Measurements from ENCODE around the gene EPB41L4B. TPM values are rescaled to one million over a fixed set of nuclear protein-coding genes. Genes with fewer than 3 reads are reported as not detected.

EPB41L4B gene
- total RNA-seq, 1 experiment from 2014 or later, result 8.1 TPM

DNA sequence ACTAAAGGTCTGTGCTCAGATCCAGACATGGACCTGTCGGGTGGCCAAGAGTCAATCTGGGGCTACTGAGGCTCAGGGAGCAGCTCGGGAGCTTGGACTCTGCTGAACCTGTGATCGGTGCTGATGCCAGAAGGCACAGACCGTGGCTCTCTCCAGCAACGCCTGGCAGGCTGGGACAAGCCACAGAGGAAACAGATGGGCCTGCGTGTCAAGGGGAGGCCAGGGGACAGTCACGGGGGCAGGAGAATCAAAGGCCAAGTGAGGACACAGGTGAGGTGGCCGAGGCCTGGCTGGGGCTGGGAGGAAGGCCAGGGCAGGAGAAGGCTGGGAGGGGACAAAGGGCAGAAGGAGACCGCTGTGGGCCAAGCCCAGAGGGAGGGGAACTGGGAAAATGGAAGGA lies 43.4 kb downstream of the EPB41L4B start:
- intact Hi-C loops (cut with micrococcal nuclease), result no loop called here
- H3K9me3 ChIP-seq (ENCODE audit: control insufficient read depth in 1 of 2, insufficient read depth in 1 of 2, low read depth in 1 of 2, low read length in 2 of 2), result no peaks in the 10 kb centered on the region
- POLR2A ChIA-PET, result no interaction called here
- DNase-seq (ENCODE audit: low read depth, low spot score) (no peak), ATAC-seq (no peak)
- H3K4me3 ChIP-seq (replicated peaks in 1 of 2; ENCODE audit: low read depth in 1 of 2, low read length in 2 of 2), result no peak overlapping the region
- no peaks in the 10 kb centered on the region for H4K20me1 ChIP-seq (ENCODE audit: insufficient read depth)
- no peaks in the 10 kb centered on the region for H3K36me3 ChIP-seq (ENCODE audit: control insufficient read depth in 1 of 2, insufficient read depth in 2 of 2, low read length in 2 of 2)
- 0 out of 2 replicates have a peak, but pooled peaks cover 8% of the 10 kb centered on the region for H3K79me2 ChIP-seq (ENCODE audit: insufficient read depth, low read length)
- H3K27me3 ChIP-seq (ENCODE audit: insufficient read depth, low read length), result no peaks in the 10 kb centered on the region
- H3K9me2 ChIP-seq (ENCODE audit: insufficient read depth), result no peaks in the 10 kb centered on the region
- no peak overlapping the region for H2AFZ ChIP-seq (ENCODE audit: low read depth, low read length, poor library complexity, severe bottlenecking)
- H3K27ac ChIP-seq (ENCODE audit: low read depth, low read length), result no peak overlapping the region
- TF ChIP-seq, protein P1, sequence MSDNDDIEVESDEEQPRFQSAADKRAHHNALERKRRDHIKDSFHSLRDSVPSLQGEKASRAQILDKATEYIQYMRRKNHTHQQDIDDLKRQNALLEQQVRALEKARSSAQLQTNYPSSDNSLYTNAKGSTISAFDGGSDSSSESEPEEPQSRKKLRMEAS (IDR thresholded peaks at IDR 0.05), result no peak
- TF ChIP-seq ZNF274 (IDR thresholded peaks at IDR 0.05; ENCODE audit: low read depth, low read length), result no peak
- TF ChIP-seq TCF7L2 (IDR thresholded peaks at IDR 0.05; ENCODE audit: borderline replicate concordance, extremely low read depth, insufficient read depth, insufficient read length), result no peak
- H3K4me1 ChIP-seq (ENCODE audit: control insufficient read depth in 1 of 2, insufficient read depth in 2 of 2, low read length in 2 of 2), result no peaks in the 10 kb centered on the region
- no peak overlapping the region for H3K9ac ChIP-seq (ENCODE audit: low read length)
- RAD21 ChIA-PET (ENCODE audit: low non-redundant PET in 1 of 2, low total read pairs in 2 of 2, uncharacterized antibody in 2 of 2, unreplicated experiment in 2 of 2), result no interaction called here
- CTCF ChIA-PET, result no interaction called here
- BruUV-seq (replicated peaks), result no TSS peak
- H3K4me2 ChIP-seq (ENCODE audit: low read length), result no peak overlapping the region

DNA sequence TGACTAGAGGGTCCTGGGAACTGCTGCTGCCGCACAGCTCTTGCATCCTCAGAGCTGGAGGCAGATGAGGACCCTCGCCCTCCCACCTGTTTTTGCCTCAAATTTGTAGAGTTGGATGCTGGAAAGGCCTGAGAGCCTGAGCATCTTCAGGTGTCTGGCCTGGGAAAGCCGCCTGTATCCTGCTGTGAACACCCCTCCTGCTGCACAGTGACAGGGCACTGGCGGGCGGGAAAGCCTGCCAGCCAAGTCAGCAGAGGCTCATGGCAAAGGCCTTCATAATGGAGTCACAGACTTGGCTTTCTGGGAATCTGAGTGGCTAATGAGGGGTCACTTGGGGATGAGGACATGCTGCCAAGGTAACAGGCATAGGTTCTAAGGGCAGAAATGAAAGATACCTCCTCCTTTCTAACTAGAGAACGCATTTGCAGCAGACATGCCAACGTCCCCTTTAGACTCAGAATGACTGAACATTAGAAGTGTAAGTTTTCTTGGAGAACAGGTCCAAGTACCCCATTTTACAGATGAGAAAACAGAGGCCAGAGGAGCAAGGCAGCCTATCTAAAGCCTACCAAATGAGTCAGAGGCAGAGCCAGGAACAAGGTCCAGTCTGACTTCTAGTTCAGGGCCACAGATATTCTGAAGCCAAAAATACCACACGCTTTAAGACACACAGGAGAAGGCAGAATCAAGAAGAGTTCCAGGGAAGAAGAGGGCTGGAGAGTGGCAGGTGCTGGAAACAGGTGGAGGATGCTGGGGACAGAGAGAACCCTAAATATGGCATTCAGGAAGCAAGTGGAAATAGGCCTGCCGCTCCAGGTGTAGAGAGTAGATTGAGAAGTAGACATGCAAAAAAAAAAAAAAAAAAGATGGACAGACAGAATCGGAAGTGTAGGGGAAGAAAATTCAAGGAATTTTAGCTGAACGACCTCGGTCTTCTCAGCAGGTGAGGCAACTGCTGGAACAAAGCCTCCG lies 44.1 kb downstream of the EPB41L4B start:
- no peaks in the 10 kb centered on the region for H4K20me1 ChIP-seq (ENCODE audit: insufficient read depth)
- H3K9me3 ChIP-seq (ENCODE audit: control insufficient read depth in 1 of 2, insufficient read depth in 1 of 2, low read depth in 1 of 2, low read length in 2 of 2), result no peaks in the 10 kb centered on the region
- CTCF ChIA-PET, result no interaction called here
- H3K4me1 ChIP-seq (ENCODE audit: control insufficient read depth in 1 of 2, insufficient read depth in 2 of 2, low read length in 2 of 2), result no peaks in the 10 kb centered on the region
- no peak for TF ChIP-seq YY1 (IDR thresholded peaks at IDR 0.05; ENCODE audit: extremely low read depth, insufficient replicate concordance, low read depth, low read length)
- TF ChIP-seq POLR2A (IDR thresholded peaks at IDR 0.05; ENCODE audit: borderline replicate concordance, extremely low read depth, insufficient read depth, insufficient read length), result no peak
- TF ChIP-seq ZFX (IDR thresholded peaks at IDR 0.05), result no peak
- no peak for TF ChIP-seq SIN3A (IDR thresholded peaks at IDR 0.05; ENCODE audit: low read depth)
- TF ChIP-seq JUND (IDR thresholded peaks at IDR 0.05), result no peak
- TF ChIP-seq ZNF274 (IDR thresholded peaks at IDR 0.05; ENCODE audit: low read depth, low read length), result no peak
- no peak for TF ChIP-seq SRF (IDR thresholded peaks at IDR 0.05; ENCODE audit: low read depth)
- TF ChIP-seq SP1 (IDR thresholded peaks at IDR 0.05; ENCODE audit: low read depth), result no peak
- TF ChIP-seq TCF7L2 (IDR thresholded peaks at IDR 0.05; ENCODE audit: borderline replicate concordance, extremely low read depth, insufficient read depth, insufficient read length), result no peak
- TF ChIP-seq, protein P2, sequence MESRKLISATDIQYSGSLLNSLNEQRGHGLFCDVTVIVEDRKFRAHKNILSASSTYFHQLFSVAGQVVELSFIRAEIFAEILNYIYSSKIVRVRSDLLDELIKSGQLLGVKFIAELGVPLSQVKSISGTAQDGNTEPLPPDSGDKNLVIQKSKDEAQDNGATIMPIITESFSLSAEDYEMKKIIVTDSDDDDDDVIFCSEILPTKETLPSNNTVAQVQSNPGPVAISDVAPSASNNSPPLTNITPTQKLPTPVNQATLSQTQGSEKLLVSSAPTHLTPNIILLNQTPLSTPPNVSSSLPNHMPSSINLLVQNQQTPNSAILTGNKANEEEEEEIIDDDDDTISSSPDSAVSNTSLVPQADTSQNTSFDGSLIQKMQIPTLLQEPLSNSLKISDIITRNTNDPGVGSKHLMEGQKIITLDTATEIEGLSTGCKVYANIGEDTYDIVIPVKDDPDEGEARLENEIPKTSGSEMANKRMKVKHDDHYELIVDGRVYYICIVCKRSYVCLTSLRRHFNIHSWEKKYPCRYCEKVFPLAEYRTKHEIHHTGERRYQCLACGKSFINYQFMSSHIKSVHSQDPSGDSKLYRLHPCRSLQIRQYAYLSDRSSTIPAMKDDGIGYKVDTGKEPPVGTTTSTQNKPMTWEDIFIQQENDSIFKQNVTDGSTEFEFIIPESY (IDR thresholded peaks at IDR 0.05; ENCODE audit: extremely low read depth, insufficient replicate concordance, low read length), result no peak
- no peak for TF ChIP-seq EZH2 (IDR thresholded peaks at IDR 0.05)
- TF ChIP-seq FOSL1 (IDR thresholded peaks at IDR 0.05; ENCODE audit: low read depth), result no peak
- no peak for TF ChIP-seq EZH2phosphoT487 (IDR thresholded peaks at IDR 0.05; ENCODE audit: borderline replicate concordance)
- no peak for TF ChIP-seq CBX3 (IDR thresholded peaks at IDR 0.05; ENCODE audit: low read depth)
- TF ChIP-seq, protein P3, sequence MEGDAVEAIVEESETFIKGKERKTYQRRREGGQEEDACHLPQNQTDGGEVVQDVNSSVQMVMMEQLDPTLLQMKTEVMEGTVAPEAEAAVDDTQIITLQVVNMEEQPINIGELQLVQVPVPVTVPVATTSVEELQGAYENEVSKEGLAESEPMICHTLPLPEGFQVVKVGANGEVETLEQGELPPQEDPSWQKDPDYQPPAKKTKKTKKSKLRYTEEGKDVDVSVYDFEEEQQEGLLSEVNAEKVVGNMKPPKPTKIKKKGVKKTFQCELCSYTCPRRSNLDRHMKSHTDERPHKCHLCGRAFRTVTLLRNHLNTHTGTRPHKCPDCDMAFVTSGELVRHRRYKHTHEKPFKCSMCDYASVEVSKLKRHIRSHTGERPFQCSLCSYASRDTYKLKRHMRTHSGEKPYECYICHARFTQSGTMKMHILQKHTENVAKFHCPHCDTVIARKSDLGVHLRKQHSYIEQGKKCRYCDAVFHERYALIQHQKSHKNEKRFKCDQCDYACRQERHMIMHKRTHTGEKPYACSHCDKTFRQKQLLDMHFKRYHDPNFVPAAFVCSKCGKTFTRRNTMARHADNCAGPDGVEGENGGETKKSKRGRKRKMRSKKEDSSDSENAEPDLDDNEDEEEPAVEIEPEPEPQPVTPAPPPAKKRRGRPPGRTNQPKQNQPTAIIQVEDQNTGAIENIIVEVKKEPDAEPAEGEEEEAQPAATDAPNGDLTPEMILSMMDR (IDR thresholded peaks at IDR 0.05 in 2 of 3, conservative IDR thresholded peaks at IDR 0.05 in 1 of 3; ENCODE audit: borderline replicate concordance in 1 of 3, insufficient read depth in 1 of 3, low read depth in 2 of 3, low read length in 2 of 3), result no peak
- H3K27me3 ChIP-seq (ENCODE audit: insufficient read depth, low read length), result no peaks in the 10 kb centered on the region
- DNase-seq (ENCODE audit: low read depth, low spot score) (no peak), ATAC-seq (no peak)
- POLR2A ChIA-PET, result no interaction called here
- no peaks in the 10 kb centered on the region for H3K36me3 ChIP-seq (ENCODE audit: control insufficient read depth in 1 of 2, insufficient read depth in 2 of 2, low read length in 2 of 2)
- RAD21 ChIA-PET (ENCODE audit: low non-redundant PET in 1 of 2, low total read pairs in 2 of 2, uncharacterized antibody in 2 of 2, unreplicated experiment in 2 of 2), result no interaction called here
- no peak overlapping the region for H3K9ac ChIP-seq (ENCODE audit: low read length)
- H3K9me2 ChIP-seq (ENCODE audit: insufficient read depth), result no peaks in the 10 kb centered on the region
- H3K4me3 ChIP-seq (replicated peaks in 1 of 2; ENCODE audit: low read depth in 1 of 2, low read length in 2 of 2), result no peak overlapping the region
- BruUV-seq (replicated peaks), result no TSS peak
- H3K27ac ChIP-seq (ENCODE audit: low read depth, low read length), result no peak overlapping the region
- no peak overlapping the region for H2AFZ ChIP-seq (ENCODE audit: low read depth, low read length, poor library complexity, severe bottlenecking)
- intact Hi-C loops (cut with micrococcal nuclease), result no loop called here
- H3K4me2 ChIP-seq (ENCODE audit: low read length), result no peak overlapping the region
- 0 out of 2 replicates have a peak, but pooled peaks cover 8% of the 10 kb centered on the region for H3K79me2 ChIP-seq (ENCODE audit: insufficient read depth, low read length)
